DMS 273 treated with DMSO at 0.1 percent for 48 hours (cell line): ENCODE results near the gene PUSL1.

Experiments
- DNase-seq: peaks from one replicate; lab custom pipeline; 2025; lab: John Stamatoyannopoulos, UW

PUSL1 gene

GRCh38 chr1:1279028-1279427 is 29.4 kb upstream of the PUSL1 start:
- no peak for DNase-seq

GRCh38 chr1:1280782-1281481 is 27.5 kb upstream of the PUSL1 start:
- no peak for DNase-seq

DNA sequence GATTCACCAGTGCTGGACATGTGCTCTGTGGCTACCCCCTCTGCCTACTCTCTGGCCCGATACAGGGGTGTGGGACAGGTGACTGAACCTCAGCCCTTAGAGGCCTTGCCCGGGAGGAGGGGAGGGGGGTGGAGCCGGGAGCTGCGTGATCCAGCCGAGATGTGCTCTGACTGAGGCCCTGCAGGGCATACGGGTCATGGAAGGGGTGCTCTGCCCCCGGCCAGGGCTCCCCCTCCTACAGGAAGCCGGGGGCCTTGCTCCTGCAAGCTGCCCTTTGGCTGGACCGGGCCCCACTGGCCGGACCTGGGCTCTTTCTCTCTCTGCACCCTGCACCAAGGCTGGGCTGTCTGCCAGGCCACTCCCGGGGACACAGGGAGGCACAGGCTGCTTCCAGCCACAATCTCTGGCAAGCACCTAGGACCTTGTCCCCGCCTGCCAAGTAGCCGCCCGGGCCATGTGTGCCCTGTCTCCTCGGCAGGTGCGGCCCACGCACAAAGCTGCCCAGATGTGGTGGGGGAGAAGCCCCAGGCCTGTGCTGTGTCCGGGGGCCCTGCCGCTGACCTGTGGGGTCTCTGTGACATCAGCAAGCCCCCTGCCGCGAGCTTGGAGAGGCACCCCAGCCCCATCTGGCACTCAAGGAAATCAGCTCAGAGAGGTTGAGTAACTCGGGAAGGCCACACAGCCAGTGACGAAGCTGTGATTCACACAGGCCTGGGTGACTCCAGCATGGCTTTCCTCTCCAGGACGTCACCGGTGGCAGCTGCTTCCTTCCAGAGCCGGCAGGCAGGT is 26.7 kb upstream of the PUSL1 start:
- no peak for DNase-seq

- DNase-seq = no peak
Observed at GRCh38 chr1:1282998-1283397, 25.4 kb upstream of the PUSL1 start.

- DNase-seq = no peak
Observed at GRCh38 chr1:1283821-1284220, 24.6 kb upstream of the PUSL1 start.

GRCh38 chr1:1284221-1285101 is 23.9 kb upstream of the PUSL1 start:
- no peak for DNase-seq

- no peak for DNase-seq
Observed at GRCh38 chr1:1285102-1285571, 23.3 kb upstream of the PUSL1 start.

GRCh38 chr1:1285611-1286311 is 22.6 kb upstream of the PUSL1 start:
- no peak for DNase-seq

DNA sequence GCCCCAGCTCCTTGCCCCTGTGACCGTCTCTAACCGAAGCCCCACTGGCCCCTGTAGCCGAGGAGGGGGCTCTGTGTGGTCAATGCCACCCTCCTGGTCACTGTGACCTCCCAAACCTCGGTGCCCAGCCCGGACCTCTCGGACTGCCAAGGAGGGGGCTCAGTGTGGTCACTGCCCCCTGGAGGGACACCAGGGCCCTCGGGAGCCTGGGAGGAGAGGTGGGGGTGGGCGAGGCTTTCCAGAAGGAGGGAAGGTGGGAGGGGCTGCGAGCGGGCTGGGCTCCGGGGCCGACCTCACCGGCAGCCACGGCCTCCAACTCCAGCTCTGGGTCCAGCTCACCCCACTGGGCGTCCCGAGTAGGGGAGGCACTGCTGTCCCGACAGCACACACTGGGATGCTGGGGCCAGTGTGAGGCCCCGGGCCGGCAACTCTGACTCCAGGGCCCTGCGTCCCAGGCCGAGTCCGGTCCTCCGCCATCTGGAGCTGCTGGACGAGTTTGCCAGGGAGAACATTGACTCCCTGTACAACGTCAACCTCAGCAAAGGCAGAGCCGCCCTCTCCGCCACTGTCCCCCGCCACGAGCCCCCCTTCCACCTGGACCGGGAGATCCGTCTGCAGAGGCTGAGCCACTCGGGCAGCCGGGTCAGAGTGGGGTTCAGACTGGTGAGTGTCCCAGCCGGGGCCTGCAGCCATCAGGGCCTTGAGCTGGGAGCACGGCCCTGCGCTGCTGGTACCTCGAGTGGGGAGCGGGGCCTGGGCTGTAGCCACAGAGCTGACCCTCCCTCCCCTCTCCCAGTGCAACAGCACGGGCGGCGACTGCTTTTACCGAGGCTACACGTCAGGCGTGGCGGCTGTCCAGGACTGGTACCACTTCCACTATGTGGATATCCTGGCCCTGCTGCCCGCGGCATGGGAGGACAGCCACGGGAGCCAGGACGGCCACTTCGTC is 21.8 kb upstream of the PUSL1 start:
- no peak for DNase-seq

GRCh38 chr1:1287288-1288110 is 20.9 kb upstream of the PUSL1 start:
- DNase-seq = no peak

GRCh38 chr1:1290238-1290731 is 18.1 kb upstream of the PUSL1 start:
- DNase-seq = no peak

GRCh38 chr1:1291023-1291528 is 17.3 kb upstream of the PUSL1 start:
- no peak for DNase-seq

- peak; percentile 44 for DNase-seq
Observed at GRCh38 chr1:1291548-1292441, 16.6 kb upstream of the PUSL1 start.

DNA sequence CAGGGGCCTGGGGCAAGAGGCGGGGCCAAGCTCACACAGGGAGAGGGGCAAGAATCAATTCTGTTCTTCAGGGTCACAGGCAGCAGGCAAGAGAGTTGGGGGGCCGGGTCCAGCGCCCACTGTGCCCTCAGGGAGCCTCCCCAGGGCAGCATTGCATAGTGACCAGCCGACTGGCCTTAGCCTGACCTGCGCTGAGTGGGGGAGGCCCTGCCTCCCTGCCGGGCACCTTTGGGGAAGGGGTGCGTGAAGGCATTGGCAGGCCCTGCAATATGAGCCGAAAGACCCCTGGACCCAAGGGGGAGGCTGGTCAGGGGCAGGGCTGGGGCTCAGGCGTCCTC is 16.0 kb upstream of the PUSL1 start:
- DNase-seq = no peak

GRCh38 chr1:1292851-1293250 is 15.5 kb upstream of the PUSL1 start:
- DNase-seq = no peak

DNA sequence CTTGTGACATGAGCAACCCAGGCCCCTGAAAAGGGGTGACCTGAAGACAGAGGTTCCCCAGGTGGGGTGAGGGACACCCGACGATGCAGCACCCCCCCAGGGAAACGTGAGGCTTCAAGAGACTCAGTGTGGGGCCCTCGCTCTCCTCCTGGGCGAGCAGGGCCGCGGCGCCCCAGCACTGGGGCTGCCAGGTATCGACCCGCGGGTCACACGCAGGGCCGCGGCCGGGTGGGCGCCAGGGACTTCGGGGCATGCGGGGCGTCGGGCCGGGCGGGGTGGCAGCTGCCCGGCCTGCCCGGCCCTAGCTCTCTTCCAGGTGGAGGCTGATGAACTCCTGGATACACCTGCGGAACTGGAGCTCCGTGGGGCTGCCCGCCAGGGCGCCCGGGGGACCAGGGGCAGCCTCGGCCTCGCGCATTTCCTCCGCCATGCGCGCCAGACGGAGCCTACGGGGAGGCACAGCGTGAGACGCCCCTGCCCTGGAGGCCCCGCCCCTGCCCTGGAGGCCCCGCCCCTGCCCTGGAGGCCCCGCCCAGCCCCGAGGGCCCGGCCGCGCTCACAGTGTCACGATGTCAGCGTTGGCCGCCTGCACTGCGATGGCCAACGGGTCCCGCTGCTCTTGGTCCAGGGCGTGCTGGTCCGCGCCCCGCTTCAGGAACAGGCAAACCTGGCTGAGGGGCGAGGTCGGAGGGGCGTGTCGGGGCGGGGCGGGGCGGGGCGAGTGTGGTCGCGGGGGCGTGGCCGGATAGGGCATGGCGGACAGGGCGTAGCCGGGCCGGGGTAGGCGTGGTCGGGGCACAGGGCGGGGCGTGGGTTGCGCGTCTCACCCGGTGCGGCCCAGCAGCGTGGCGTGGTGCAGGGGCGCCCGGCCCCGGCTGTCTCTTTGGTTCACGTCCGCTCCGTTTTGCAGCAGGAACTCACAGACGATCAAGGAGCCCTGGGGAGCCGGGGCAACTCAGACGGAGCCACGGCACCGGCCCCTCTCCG is 14.8 kb upstream of the PUSL1 start:
- no peak for DNase-seq

DNA sequence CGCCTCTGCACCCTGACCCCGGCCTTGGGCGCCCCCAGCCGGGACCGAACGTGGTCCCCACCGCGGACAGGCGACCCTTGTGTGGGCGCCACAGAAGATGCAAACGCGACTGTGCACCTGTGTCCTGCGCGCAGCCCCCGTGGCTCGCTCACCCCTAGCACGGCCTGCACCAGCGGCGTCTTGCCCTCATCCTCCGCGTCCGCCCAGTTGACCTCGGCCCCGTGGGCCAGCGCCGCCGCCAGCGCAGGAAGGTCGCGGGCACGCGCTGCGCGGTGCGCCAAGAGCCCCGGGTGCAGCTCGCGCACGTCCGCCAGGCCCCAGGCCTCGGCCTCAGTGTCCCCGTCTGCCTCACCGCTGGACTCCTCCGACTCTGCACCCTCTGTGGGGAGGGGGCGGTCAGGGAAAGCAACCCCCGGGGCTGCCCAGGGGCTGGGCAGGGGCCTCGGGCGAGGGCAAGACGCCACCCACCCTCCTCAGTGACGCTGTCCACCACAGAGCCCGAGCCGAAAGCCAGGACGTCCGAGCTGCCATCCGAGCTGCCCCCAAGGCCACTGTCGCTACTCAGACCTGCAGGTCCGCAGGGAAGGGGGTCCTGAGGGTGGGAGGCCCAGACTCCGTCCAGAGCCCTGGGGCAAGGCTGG is 14.0 kb upstream of the PUSL1 start:
- no peak for DNase-seq
